ENCODE data around the gene MPRIP. TPM values are rescaled to one million over a fixed set of nuclear protein-coding genes. Genes with fewer than 3 reads are reported as not detected.

The MPRIP gene
- polyA plus RNA-seq, 1 of the 3 experiments (the other 2 are of a cell fraction), result 64.4 TPM

GRCh38 chr17:17141860-17142552, 99.7 kb downstream of the MPRIP start:
- 73% methylated on average over 20 of the region's 23 CpGs for WGBS (ENCODE audit: low lambda C conversion rate)
- Histone ChIP-seq H3K9me2 (no peaks in the 10 kb centered on the region), H3K9ac (no peak overlapping the region), H3K27ac (ENCODE audit: low read depth in 2 of 2, low read length in 1 of 2) (no peak overlapping the region; a peak in 1 of 4 replicates), H3K36me3 (replicated peaks in 1 of 2; ENCODE audit: control insufficient read depth in 1 of 2, insufficient read depth in 2 of 2, low read length in 1 of 2) (peaks cover 13 to 75% of the 10 kb centered on the region in 2 experiments), H3F3A (replicated peaks; ENCODE audit: insufficient read depth) (peaks cover 14% of the 10 kb centered on the region), H3K4me3 (ENCODE audit: low read depth in 2 of 2, low read length in 1 of 2) (no peak overlapping the region; a peak in 1 of 4 replicates), H3K27me3 (ENCODE audit: insufficient read depth) (no peaks in the 10 kb centered on the region), H4K20me1 (ENCODE audit: insufficient read depth) (peaks cover 29% of the 10 kb centered on the region; the same call in 1 of the 2 replicates), H3K79me2 (ENCODE audit: insufficient read depth) (peaks cover 8% of the 10 kb centered on the region; the same call in 1 of the 2 replicates), H3K4me2 (no peak overlapping the region), H2AFZ (ENCODE audit: low read depth) (no peak overlapping the region), H3K4me1 (ENCODE audit: control insufficient read depth in 1 of 2, insufficient read depth in 2 of 2, low read depth in 1 of 2, low read length in 1 of 2) (peaks cover 0 to 9% of the 10 kb centered on the region in 2 experiments; a peak in 2 of 4 replicates), H3K9me3 (no peaks in the 10 kb centered on the region)
- TF ChIP-seq FOSL2 (IDR thresholded peaks at IDR 0.05; ENCODE audit: borderline replicate concordance, low read depth) (no peak), NRF1 (IDR thresholded peaks at IDR 0.05; ENCODE audit: low read depth, low read length) (no peak), TAF1 (IDR thresholded peaks at IDR 0.05; ENCODE audit: borderline replicate concordance, low read depth, low read length) (no peak), NFIC (IDR thresholded peaks at IDR 0.05; ENCODE audit: borderline replicate concordance) (no peak), POLR2AphosphoS5 (IDR thresholded peaks at IDR 0.05; ENCODE audit: low read depth, low read length) (no peak), FOXJ3 (CRISPR knock-in tag; IDR thresholded peaks at IDR 0.05) (no peak), RAD21 (IDR thresholded peaks at IDR 0.05; ENCODE audit: low read length) (peak; percentile 60), YY1 (IDR thresholded peaks at IDR 0.05; ENCODE audit: low read depth) (no peak), USF2 (IDR thresholded peaks at IDR 0.05; ENCODE audit: borderline replicate concordance, low read depth, low read length) (no peak), CTCF (IDR thresholded peaks at IDR 0.05) (peak; percentile 86), EZH2phosphoT487 (IDR thresholded peaks at IDR 0.05; ENCODE audit: borderline replicate concordance, low read depth) (no peak), MEF2A (IDR thresholded peaks at IDR 0.05; ENCODE audit: borderline replicate concordance, low read depth) (no peak), GATA2 (CRISPR knock-in tag; IDR thresholded peaks at IDR 0.05) (no peak), JUND (IDR thresholded peaks at IDR 0.05) (no peak), ELF1 (IDR thresholded peaks at IDR 0.05) (no peak), MXI1 (IDR thresholded peaks at IDR 0.05; ENCODE audit: low read depth, low read length) (no peak), SMC3 (IDR thresholded peaks at IDR 0.05; ENCODE audit: low read depth, low read length) (peak; percentile 46), CHD2 (IDR thresholded peaks at IDR 0.05; ENCODE audit: low read length, partially characterized antibody) (no peak)
- peak; percentile 84 for DNase-seq
- POLR2A ChIA-PET, result no interaction called here
- CTCF ChIA-PET, result interaction anchor here (0.7 to 2.7 kb wide), 29 partner anchors 9 to 319 kb away, joined by 3 to 22 read pairs (median 4); no protein-coding TSS in a partner anchor
